K562 (cell line): ENCODE results near the gene ANAPC5. TPM values are rescaled to one million over a fixed set of nuclear protein-coding genes. Genes with fewer than 3 reads are reported as not detected.
A peak's percentile ranks its signal among the peaks of the same experiment; 100 is the strongest.

ENCODE experiments used
- CHCHD3 ChIP-seq: fragments of 250-450 bp; sonication (Bioruptor Pico); IDR thresholded peaks from 2 replicates; pipeline ENCODE4 v2.1.2; 2022; ENCODE audit warnings: mild to moderate bottlenecking
- E4F1 ChIP-seq: fragments of 250-450 bp; sonication (Bioruptor Pico); IDR thresholded peaks from 2 replicates; pipeline ENCODE4 v1.5.0; 2021; ENCODE audit warnings: mild to moderate bottlenecking, borderline replicate concordance
- ESRRB ChIP-seq: fragments of 250-450 bp; sonication (Bioruptor Pico); IDR thresholded peaks from 2 replicates; pipeline ENCODE4 v1.5.0; 2020; ENCODE audit warnings: mild to moderate bottlenecking, moderate library complexity, borderline replicate concordance
- MIER1 ChIP-seq: fragments of 450-650 bp; IDR thresholded peaks from 2 replicates; pipeline ENCODE4 v1.6.1; 2016; ENCODE audit warnings: antibody characterized with exemption, mild to moderate bottlenecking, low read depth
- NR2C1 ChIP-seq, 2 experiments: fragments of 450-650 bp; IDR thresholded peaks; 2 replicates each; pipeline ENCODE4 v1.6.1; 2017; ENCODE audit warnings: mild to moderate bottlenecking in 2 of 2, antibody characterized with exemption in 1 of 2, inconsistent platforms in 1 of 2, missing compliant biosample characterization in 1 of 2, missing genetic modification characterization in 1 of 2
- PHB2 ChIP-seq: fragments of 450-650 bp; IDR thresholded peaks from 2 replicates; pipeline ENCODE4 v1.6.1; 2017; ENCODE audit warnings: low read depth
- PPARD ChIP-seq: fragments of 250-450 bp; sonication (Bioruptor Pico); IDR thresholded peaks from 2 replicates; pipeline ENCODE4 v1.8.0; 2022; ENCODE audit warnings: inconsistent platforms, mild to moderate bottlenecking, moderate library complexity
- PTTG1 ChIP-seq: fragments of 450-650 bp; IDR thresholded peaks from 2 replicates; pipeline ENCODE4 v1.6.1; 2016; ENCODE audit warnings: low read depth, mild to moderate bottlenecking, missing genetic modification characterization, missing compliant biosample characterization
- PURB ChIP-seq: sonication (generic); formaldehyde crosslinking; IDR thresholded peaks from 2 replicates; pipeline ENCODE4 v1.9.0; 2021; ENCODE audit warnings: low read depth, mild to moderate bottlenecking, missing genetic modification reagents
- SAFB ChIP-seq: fragments of 200-400 bp; formaldehyde crosslinking; IDR thresholded peaks from 2 replicates; pipeline ENCODE4 v1.6.1; 2017; ENCODE audit warnings: low read depth, low read length, borderline replicate concordance
- TRIM24 ChIP-seq, 2 experiments: fragments of 450-650 bp; IDR thresholded peaks; 2 replicates each; pipeline ENCODE4 v1.6.1; 2016
- TRIM28 ChIP-seq: fragments of 450-650 bp; IDR thresholded peaks from 2 replicates; pipeline ENCODE4 v1.6.1; 2017
- ZBTB8A ChIP-seq: fragments of 450-650 bp; IDR thresholded peaks from 2 replicates; pipeline ENCODE4 v1.6.1; 2018; ENCODE audit warnings: mild to moderate bottlenecking, moderate library complexity; ENCODE audit not compliant: partially characterized antibody
- ZKSCAN1 ChIP-seq: fragments of 150-350 bp; IDR thresholded peaks from 2 replicates; pipeline ENCODE4 v1.6.1; 2016; ENCODE audit warnings: low read depth, low read length
- ZNF224 ChIP-seq: sonication (generic); formaldehyde crosslinking; IDR thresholded peaks from 2 replicates; pipeline ENCODE4 v1.8.0; 2022; ENCODE audit warnings: mild to moderate bottlenecking, missing genetic modification reagents
- ZNF324 ChIP-seq: fragments of 250-450 bp; sonication (Bioruptor Pico); IDR thresholded peaks from 2 replicates; pipeline ENCODE4 v1.4.0; 2020; ENCODE audit warnings: mild to moderate bottlenecking
- ZNF384 ChIP-seq: IDR thresholded peaks from 2 replicates; pipeline ENCODE4 v1.6.1; 2012; ENCODE audit warnings: low read depth, low read length, improper control_type of control experiment
- ZNF436 ChIP-seq: fragments of 250-450, 450-650 bp; sonication (Bioruptor Pico); formaldehyde crosslinking; IDR thresholded peaks from 2 replicates; pipeline ENCODE4 v1.7.0; 2020; ENCODE audit warnings: mild to moderate bottlenecking
- ZNF75A ChIP-seq: fragments of 450-650 bp; formaldehyde crosslinking; IDR thresholded peaks from 2 replicates; pipeline ENCODE4 v1.4.0; 2020; ENCODE audit warnings: mild to moderate bottlenecking
- ZNF77 ChIP-seq: fragments of 250-450 bp; sonication (Bioruptor Pico); IDR thresholded peaks from 2 replicates; pipeline ENCODE4 v1.5.0; 2020
- polyA plus RNA-seq, 8 experiments: library from polyadenylated mRNA; depleted of rRNA in 4 of 8; stranded (reverse) in 5 of 8; unstranded in 3 of 8; fragments of >200 nt; fragmentation: Nextera tagmentation in 2 of 8; fragmentation: Illumina TruSeq in 1 of 8; extraction: Ambion mirVana in 2 of 8; extraction: Trizol in 1 of 8; gene quantifications; 2 replicates each; pipeline versions ENCODE4 v1.2.1 to v1.2.3, GENCODE V29; 2011 to 2014; ENCODE audit warnings: inconsistent platforms in 1 of 8, missing spikeins in 1 of 8
- total RNA-seq, 7 experiments: library from RNA; depleted of rRNA in 6 of 7; stranded (reverse); fragments of >200 nt in 6 of 7; fragmentation: Illumina TruSeq in 2 of 7; extraction: Trizol in 2 of 7; gene quantifications; 2 replicates each; pipeline versions ENCODE4 v1.2.1 to v1.2.3, GENCODE V29; 2011 to 2021; ENCODE audit warnings: low replicate concordance in 1 of 7
- TF ChIP-seq, protein P1 (sequence below): sonication (generic); formaldehyde crosslinking; IDR thresholded peaks from 2 replicates; pipeline ENCODE4 v1.8.0; 2022; ENCODE audit warnings: missing genetic modification reagents, mild to moderate bottlenecking, borderline replicate concordance
- TF ChIP-seq, protein P2 (sequence below): IDR thresholded peaks from 2 replicates; pipeline ENCODE4 v1.6.1; 2014; ENCODE audit warnings: antibody characterized with exemption
- TF ChIP-seq, protein P3 (sequence below): fragments of 250-450 bp; sonication (Bioruptor Pico); IDR thresholded peaks from 2 replicates; pipeline ENCODE4 v1.9.0; 2021; ENCODE audit warnings: mild to moderate bottlenecking, inconsistent platforms

Gene ANAPC5
- total and polyA plus RNA-seq, 9 of the 15 experiments (the other 6 are each of a cell fraction or from before 2014, with no cell fraction given): 136 to 315 (median 197) TPM

- TF ChIP-seq TRIM24 (IDR thresholded peaks at IDR 0.05): peak in 1 of 2 experiments; percentile 23; a peak in 1 of 4 replicates
- no peak for TF ChIP-seq ESRRB (CRISPR knock-in tag)
- TF ChIP-seq, protein P1, sequence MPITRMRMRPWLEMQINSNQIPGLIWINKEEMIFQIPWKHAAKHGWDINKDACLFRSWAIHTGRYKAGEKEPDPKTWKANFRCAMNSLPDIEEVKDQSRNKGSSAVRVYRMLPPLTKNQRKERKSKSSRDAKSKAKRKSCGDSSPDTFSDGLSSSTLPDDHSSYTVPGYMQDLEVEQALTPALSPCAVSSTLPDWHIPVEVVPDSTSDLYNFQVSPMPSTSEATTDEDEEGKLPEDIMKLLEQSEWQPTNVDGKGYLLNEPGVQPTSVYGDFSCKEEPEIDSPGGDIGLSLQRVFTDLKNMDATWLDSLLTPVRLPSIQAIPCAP (CRISPR knock-in tag): no peak
- TF ChIP-seq TRIM28: no peak
- no peak for TF ChIP-seq ZNF436 (CRISPR knock-in tag)
- TF ChIP-seq ZNF224 (CRISPR knock-in tag): no peak
- TF ChIP-seq ZNF75A (CRISPR knock-in tag): no peak
- no peak for TF ChIP-seq MIER1
- TF ChIP-seq E4F1 (CRISPR knock-in tag): no peak
- TF ChIP-seq SAFB: no peak
- no peak for TF ChIP-seq CHCHD3 (CRISPR knock-in tag)
- TF ChIP-seq PTTG1: no peak
- TF ChIP-seq ZNF324 (CRISPR knock-in tag): no peak
- no peak for TF ChIP-seq NR2C1 (IDR thresholded peaks at IDR 0.05)
- TF ChIP-seq NR2C1 (tag; IDR thresholded peaks at IDR 0.05): no peak
- TF ChIP-seq ZNF384: no peak
- no peak for TF ChIP-seq PHB2
- no peak for TF ChIP-seq ZBTB8A
- TF ChIP-seq PURB: no peak
- TF ChIP-seq ZNF77 (CRISPR knock-in tag): no peak
- TF ChIP-seq ZKSCAN1: no peak
- TF ChIP-seq PPARD (CRISPR knock-in tag): no peak
- TF ChIP-seq, protein P2, sequence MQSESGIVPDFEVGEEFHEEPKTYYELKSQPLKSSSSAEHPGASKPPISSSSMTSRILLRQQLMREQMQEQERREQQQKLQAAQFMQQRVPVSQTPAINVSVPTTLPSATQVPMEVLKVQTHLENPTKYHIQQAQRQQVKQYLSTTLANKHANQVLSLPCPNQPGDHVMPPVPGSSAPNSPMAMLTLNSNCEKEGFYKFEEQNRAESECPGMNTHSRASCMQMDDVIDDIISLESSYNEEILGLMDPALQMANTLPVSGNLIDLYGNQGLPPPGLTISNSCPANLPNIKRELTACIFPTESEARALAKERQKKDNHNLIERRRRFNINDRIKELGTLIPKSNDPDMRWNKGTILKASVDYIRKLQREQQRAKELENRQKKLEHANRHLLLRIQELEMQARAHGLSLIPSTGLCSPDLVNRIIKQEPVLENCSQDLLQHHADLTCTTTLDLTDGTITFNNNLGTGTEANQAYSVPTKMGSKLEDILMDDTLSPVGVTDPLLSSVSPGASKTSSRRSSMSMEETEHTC: no peak
- TF ChIP-seq, protein P3, sequence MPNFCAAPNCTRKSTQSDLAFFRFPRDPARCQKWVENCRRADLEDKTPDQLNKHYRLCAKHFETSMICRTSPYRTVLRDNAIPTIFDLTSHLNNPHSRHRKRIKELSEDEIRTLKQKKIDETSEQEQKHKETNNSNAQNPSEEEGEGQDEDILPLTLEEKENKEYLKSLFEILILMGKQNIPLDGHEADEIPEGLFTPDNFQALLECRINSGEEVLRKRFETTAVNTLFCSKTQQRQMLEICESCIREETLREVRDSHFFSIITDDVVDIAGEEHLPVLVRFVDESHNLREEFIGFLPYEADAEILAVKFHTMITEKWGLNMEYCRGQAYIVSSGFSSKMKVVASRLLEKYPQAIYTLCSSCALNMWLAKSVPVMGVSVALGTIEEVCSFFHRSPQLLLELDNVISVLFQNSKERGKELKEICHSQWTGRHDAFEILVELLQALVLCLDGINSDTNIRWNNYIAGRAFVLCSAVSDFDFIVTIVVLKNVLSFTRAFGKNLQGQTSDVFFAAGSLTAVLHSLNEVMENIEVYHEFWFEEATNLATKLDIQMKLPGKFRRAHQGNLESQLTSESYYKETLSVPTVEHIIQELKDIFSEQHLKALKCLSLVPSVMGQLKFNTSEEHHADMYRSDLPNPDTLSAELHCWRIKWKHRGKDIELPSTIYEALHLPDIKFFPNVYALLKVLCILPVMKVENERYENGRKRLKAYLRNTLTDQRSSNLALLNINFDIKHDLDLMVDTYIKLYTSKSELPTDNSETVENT (CRISPR knock-in tag): peak; percentile 43
Measured at GRCh38 chr12:121296618-121297434, 55.4 kb downstream of the ANAPC5 start, which contains the start of gene CAMKK2 (continued).
